IMR-90 (cell line): ENCODE data around the gene RAC2. TPM values are rescaled to one million over a fixed set of nuclear protein-coding genes. Genes with fewer than 3 reads are reported as not detected.

Source experiments
- ATAC-seq: fragments of 200-7000 bp; cut with Tn5 transposase; 2 replicates; pipeline ENCODE4 v1.9.1; 2020; ENCODE audit warnings: low read depth, mild to moderate bottlenecking, moderate library complexity
- BruUV-seq: library from RNA; stranded (reverse); fragments of 400-500 nt; replicated peaks from 2 replicates; lab custom pipeline; 2021; lab: Mats Ljungman, UMichigan
- CTCF ChIA-PET: fragments of 300-600 bp; formaldehyde crosslinking; extraction: SDS; loops from one replicate; lab custom pipeline; 2021; ENCODE audit warnings: antibody characterized with exemption; lab: Yijun Ruan, JAX
- POLR2A ChIA-PET: fragments of 300-600 bp; sonication (Branson Sonifier 250); formaldehyde crosslinking; loops from one replicate; lab custom pipeline; 2022; ENCODE audit warnings: antibody characterized with exemption; ENCODE audit not compliant: unreplicated experiment; lab: Charles Lee
- DNase-seq: peaks from one replicate; pipeline ENCODE4 v3.0.0; 2013
- H2AFZ ChIP-seq: replicated peaks from 2 replicates; pipeline ENCODE3; 2013; ENCODE audit warnings: low read length, mild to moderate bottlenecking; ENCODE audit not compliant: poor library complexity
- H2AK5ac ChIP-seq: 2 replicates; pipeline ENCODE4 v1.6.1; 2013; ENCODE audit warnings: low read depth, low read length, inconsistent platforms
- H2AK9ac ChIP-seq: replicated peaks from 2 replicates; pipeline ENCODE3; 2013; ENCODE audit warnings: mild to moderate bottlenecking, low read depth, low read length, moderate library complexity; ENCODE audit not compliant: poor library complexity
- H2BK120ac ChIP-seq: 2 replicates; pipeline ENCODE4 v1.6.1; 2013; ENCODE audit warnings: low read depth, low read length, inconsistent platforms
- H2BK15ac ChIP-seq: 3 replicates; pipeline ENCODE4 v1.6.1; 2013; ENCODE audit warnings: low read depth, low read length, inconsistent platforms
- H2BK20ac ChIP-seq: 2 replicates; pipeline ENCODE4 v1.6.1; 2013; ENCODE audit warnings: low read depth, mild to moderate bottlenecking, inconsistent platforms, low read length, moderate library complexity
- H2BK5ac ChIP-seq: 2 replicates; pipeline ENCODE4 v1.6.1; 2013; ENCODE audit warnings: mild to moderate bottlenecking, low read depth, low read length, inconsistent platforms; ENCODE audit not compliant: poor library complexity, severe bottlenecking
- H3K14ac ChIP-seq: replicated peaks from 2 replicates; pipeline ENCODE4 v1.6.1; 2013; ENCODE audit warnings: low read depth, low read length, inconsistent platforms
- H3K18ac ChIP-seq: 2 replicates; pipeline ENCODE4 v1.6.1; 2013; ENCODE audit warnings: low read depth, low read length, control low read depth
- H3K23ac ChIP-seq: 2 replicates; pipeline ENCODE4 v1.6.1; 2013; ENCODE audit warnings: low read depth, low read length, inconsistent platforms
- H3K27ac ChIP-seq: 2 replicates; pipeline ENCODE4 v1.5.1; 2013; ENCODE audit warnings: mild to moderate bottlenecking, control low read depth, low read length; ENCODE audit not compliant: insufficient read depth
- H3K27me3 ChIP-seq: 2 replicates; pipeline ENCODE4 v1.6.1; 2013; ENCODE audit warnings: low read length; ENCODE audit not compliant: control insufficient read depth, insufficient read depth
- H3K36me3 ChIP-seq: 2 replicates; pipeline ENCODE4 v1.6.1; 2013; ENCODE audit warnings: low read length, mixed read lengths; ENCODE audit not compliant: control insufficient read depth, insufficient read depth
- H3K4ac ChIP-seq: 2 replicates; pipeline ENCODE4 v1.6.1; 2013; ENCODE audit warnings: low read depth, low read length, inconsistent platforms
- H3K4me1 ChIP-seq: 2 replicates; pipeline ENCODE4 v1.6.1; 2013; ENCODE audit warnings: low read length, mixed read lengths; ENCODE audit not compliant: control insufficient read depth, insufficient read depth
- H3K4me2 ChIP-seq: 2 replicates; pipeline ENCODE4 v1.6.1; 2013; ENCODE audit warnings: low read depth, mild to moderate bottlenecking, control low read depth, low read length, moderate library complexity
- H3K4me3 ChIP-seq: 2 replicates; pipeline ENCODE4 v1.5.1; 2013; ENCODE audit warnings: low read depth, mild to moderate bottlenecking, control low read depth, low read length, moderate library complexity; ENCODE audit not compliant: insufficient read depth
- H3K56ac ChIP-seq: 2 replicates; pipeline ENCODE4 v1.6.1; 2013; ENCODE audit warnings: low read length, inconsistent platforms; ENCODE audit not compliant: insufficient read depth; ENCODE audit errors: extremely low read depth
- H3K79me1 ChIP-seq, 2 experiments: 2 replicates each; pipeline ENCODE4 v1.6.1; 2013; ENCODE audit warnings: low read length in 2 of 2, inconsistent platforms in 1 of 2, low read depth in 1 of 2
- H3K9ac ChIP-seq: 2 replicates; pipeline ENCODE4 v1.6.1; 2013; ENCODE audit warnings: low read depth, low read length, control low read depth
- H3K9me1 ChIP-seq: 2 replicates; pipeline ENCODE4 v1.6.1; 2013; ENCODE audit warnings: low read length, inconsistent platforms; ENCODE audit not compliant: insufficient read depth
- H3K9me3 ChIP-seq: 2 replicates; pipeline ENCODE4 v1.6.1; 2013; ENCODE audit warnings: low read length; ENCODE audit not compliant: control insufficient read depth, insufficient read depth
- H4K20me1 ChIP-seq: 2 replicates; pipeline ENCODE4 v1.6.1; 2013; ENCODE audit warnings: low read length, inconsistent platforms; ENCODE audit not compliant: insufficient read depth
- H4K5ac ChIP-seq: 2 replicates; pipeline ENCODE4 v1.6.1; 2013; ENCODE audit warnings: mild to moderate bottlenecking, low read depth, low read length, control low read depth
- H4K8ac ChIP-seq, 2 experiments: 2 replicates each; pipeline ENCODE4 v1.6.1; 2013; ENCODE audit warnings: low read depth in 2 of 2, low read length in 2 of 2, control low read depth in 1 of 2, inconsistent platforms in 1 of 2
- H4K91ac ChIP-seq: 2 replicates; pipeline ENCODE4 v1.6.1; 2013; ENCODE audit warnings: low read depth, low read length, inconsistent platforms; ENCODE audit not compliant: insufficient read depth
- BHLHE40 ChIP-seq: fragments of 150-350 bp; IDR thresholded peaks from 2 replicates; pipeline ENCODE4 v1.6.1; 2016; ENCODE audit warnings: mild to moderate bottlenecking, low read depth, low read length
- CEBPB ChIP-seq: IDR thresholded peaks from 2 replicates; pipeline ENCODE4 v1.6.1; 2012; ENCODE audit warnings: low read depth, low read length, improper control_type of control experiment
- CHD1 ChIP-seq: IDR thresholded peaks from 2 replicates; pipeline ENCODE4 v1.6.1; 2012; ENCODE audit warnings: low read depth, low read length, improper control_type of control experiment
- CTCF ChIP-seq: conservative IDR thresholded peaks from 2 replicates; pipeline ENCODE4 v1.5.1; 2012; ENCODE audit warnings: mild to moderate bottlenecking, low read depth, low read length, improper control_type of control experiment
- ELK1 ChIP-seq: fragments of 150-350 bp; IDR thresholded peaks from 2 replicates; pipeline ENCODE4 v1.6.1; 2016; ENCODE audit warnings: low read depth, mild to moderate bottlenecking, low read length, moderate library complexity, borderline replicate concordance
- FOS ChIP-seq: fragments of 150-350 bp; IDR thresholded peaks from 2 replicates; pipeline ENCODE4 v1.6.1; 2016; ENCODE audit warnings: low read depth, low read length
- MAFK ChIP-seq: IDR thresholded peaks from 2 replicates; pipeline ENCODE4 v1.6.1; 2012; ENCODE audit warnings: low read depth, low read length, improper control_type of control experiment
- MAZ ChIP-seq: IDR thresholded peaks from 2 replicates; pipeline ENCODE4 v1.6.1; 2012; ENCODE audit warnings: low read depth, mild to moderate bottlenecking, low read length, improper control_type of control experiment, moderate library complexity, borderline replicate concordance
- MXI1 ChIP-seq: IDR thresholded peaks from 2 replicates; pipeline ENCODE4 v1.6.1; 2012; ENCODE audit warnings: low read depth, mild to moderate bottlenecking, low read length, moderate library complexity, borderline replicate concordance
- NFE2L2 ChIP-seq: fragments of 150-350 bp; IDR thresholded peaks from 2 replicates; pipeline ENCODE4 v1.6.1; 2016; ENCODE audit warnings: low read depth, mild to moderate bottlenecking, low read length
- RAD21 ChIP-seq: IDR thresholded peaks from 2 replicates; pipeline ENCODE4 v1.6.1; 2012; ENCODE audit warnings: low read length, improper control_type of control experiment
- RCOR1 ChIP-seq: IDR thresholded peaks from 2 replicates; pipeline ENCODE4 v1.6.1; 2012; ENCODE audit warnings: mild to moderate bottlenecking, low read length, improper control_type of control experiment; ENCODE audit not compliant: insufficient replicate concordance
- RFX5 ChIP-seq: IDR thresholded peaks from 2 replicates; pipeline ENCODE4 v1.8.0; 2012; ENCODE audit warnings: low read depth, mild to moderate bottlenecking, low read length, moderate library complexity
- SMC3 ChIP-seq: fragments of 150-350 bp; IDR thresholded peaks from 2 replicates; pipeline ENCODE4 v1.6.1; 2016; ENCODE audit warnings: low read depth, mild to moderate bottlenecking, antibody characterized with exemption, low read length, moderate library complexity
- WGBS, 2 experiments: methylation state at CpG; one replicate each; pipeline versions ENCODE4 v1.1.5 to v1.1.7; 2013; ENCODE audit warnings: missing lambda C conversion rate in 2 of 2; ENCODE audit not compliant: insufficient read length in 1 of 2; ENCODE audit errors: extremely low coverage in 2 of 2; 5-methylcytosine and 5-hydroxymethylcytosine counted together
- dilution Hi-C: fragments of 300-500 bp; cut with HindIII; formaldehyde crosslinking; loops from one replicate; pipeline ENCODE4 v1.14.3; 2018; ENCODE audit warnings: low sequenced_read_pairs; ENCODE audit not compliant: unreplicated experiment
- in situ Hi-C: fragments of 300-500 bp; cut with MboI; formaldehyde crosslinking; loops from 3 replicates; pipeline ENCODE4 v1.14.3; 2019; ENCODE audit warnings: low sequenced_read_pairs, inconsistent platforms, mixed read lengths
- intact Hi-C: fragments of 100-400 bp; cut with micrococcal nuclease; formaldehyde crosslinking; loops from 2 replicates; pipeline ENCODE4 v1.10.0; 2022
- polyA plus RNA-seq, 3 experiments: library from polyadenylated mRNA; depleted of rRNA; stranded (reverse); fragments of >200 nt; gene quantifications; 2 replicates each; pipeline ENCODE4 v1.2.3, GENCODE V29; 2012; ENCODE audit warnings: low replicate concordance in 1 of 3
- total RNA-seq: library from RNA; depleted of rRNA; stranded (reverse); fragments of >200 nt; gene quantifications from 2 replicates; pipeline ENCODE4 v1.2.3, GENCODE V29; 2012

RAC2 gene
- total and polyA plus RNA-seq, 2 of the 4 experiments (the other 2 are of a cell fraction): 10.0 to 72.3 TPM

DNA sequence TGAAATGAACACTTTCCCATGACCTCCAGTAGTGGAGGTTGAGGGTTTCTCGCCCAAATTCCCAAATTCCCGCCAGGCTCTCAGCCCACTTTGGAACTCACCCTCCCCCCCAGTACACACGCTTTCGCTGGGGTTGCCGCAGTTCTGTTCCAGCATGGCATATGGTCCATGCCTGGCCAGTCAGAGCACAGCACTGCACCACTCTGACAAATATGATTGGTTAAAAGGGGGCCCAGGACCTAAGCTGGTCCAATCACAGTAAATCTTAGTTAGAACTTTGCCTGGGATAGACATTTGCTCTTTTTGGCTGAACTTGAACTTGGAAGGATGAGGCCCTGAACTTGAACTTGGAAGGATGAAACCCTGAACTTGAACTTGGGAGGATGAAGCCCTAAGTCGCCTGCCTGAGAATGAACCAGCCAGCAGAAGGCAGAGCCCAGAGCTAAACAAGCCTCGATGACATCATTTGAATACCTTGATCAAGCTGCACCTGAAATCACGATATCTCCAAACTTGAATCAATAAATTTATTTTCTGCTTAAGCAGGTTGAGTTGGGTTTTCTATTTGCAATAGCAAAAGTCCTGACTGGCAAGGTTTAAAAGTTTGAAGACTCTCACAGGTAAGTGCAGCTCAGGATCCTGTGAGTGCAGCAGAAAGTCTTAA is 19.2 kb downstream of the RAC2 start:
- no CpG with 5 or more reads among the region's 8 CpGs for WGBS, 2 experiments

More for the DNA sequence above, 19.2 kb downstream of the RAC2 start:
- H3K4me3 ChIP-seq: no peak overlapping the region
- in situ Hi-C loops (no loop called here), dilution Hi-C loops (no loop called here), intact Hi-C loops (no loop called here)
- no peak for DNase-seq
- H3K18ac ChIP-seq: no peak overlapping the region
- H2AK9ac ChIP-seq: no peak overlapping the region
- POLR2A ChIA-PET: no interaction called here
- no peak overlapping the region for H3K4ac ChIP-seq
- H3K9me3 ChIP-seq: peaks cover 6% of the 10 kb centered on the region
- H3K23ac ChIP-seq: no peak overlapping the region
- H3K4me1 ChIP-seq: peaks cover 19% of the 10 kb centered on the region
- H2AK5ac ChIP-seq: no peak overlapping the region
- no peak overlapping the region for H3K14ac ChIP-seq
- peaks cover 0 to 7% of the 10 kb centered on the region in 2 experiments; a peak in 1 of 4 replicates for H3K79me1 ChIP-seq
- H3K27me3 ChIP-seq: peaks cover 1% of the 10 kb centered on the region; the same call in 1 of the 2 replicates
- no peak overlapping the region for H4K91ac ChIP-seq
- no peak overlapping the region for H3K27ac ChIP-seq
- no peak overlapping the region for H2BK5ac ChIP-seq
- no peak overlapping the region for H2BK20ac ChIP-seq
- CTCF ChIA-PET: no interaction called here
- H3K9me1 ChIP-seq: peaks cover 15% of the 10 kb centered on the region
- no peak overlapping the region for H4K8ac ChIP-seq
- no peak for TF ChIP-seq CEBPB
- TF ChIP-seq NFE2L2: no peak
- TF ChIP-seq RAD21: no peak
- TF ChIP-seq FOS: no peak
- TF ChIP-seq ELK1: no peak
- no peak for TF ChIP-seq CHD1
- TF ChIP-seq RCOR1: no peak
- TF ChIP-seq RFX5: no peak
- TF ChIP-seq SMC3: no peak
- no peak for TF ChIP-seq CTCF
- TF ChIP-seq BHLHE40: no peak
- TF ChIP-seq MAZ: no peak
- TF ChIP-seq MXI1: no peak
- no peak for TF ChIP-seq MAFK
- H3K56ac ChIP-seq: no peak overlapping the region
- H4K20me1 ChIP-seq: no peaks in the 10 kb centered on the region; the same call in none of the 2 replicates
- H3K36me3 ChIP-seq: no peaks in the 10 kb centered on the region
- ATAC-seq: no peak
- no peak overlapping the region for H2BK120ac ChIP-seq
- no peak overlapping the region for H2BK15ac ChIP-seq
- H3K9ac ChIP-seq: no peak overlapping the region
- no peak overlapping the region for H3K4me2 ChIP-seq
- H2AFZ ChIP-seq: no peak overlapping the region
- no TSS peak for BruUV-seq
- H4K5ac ChIP-seq: no peak overlapping the region
